HepG2 (cell line): ENCODE results near the gene DAB2IP. TPM values are rescaled to one million over a fixed set of nuclear protein-coding genes. Genes with fewer than 3 reads are reported as not detected.

Source experiments
- ATAC-seq: fragments of 200-7000 bp; cut with Tn5 transposase; 3 replicates; pipeline ENCODE4 v1.9.1; 2020; ENCODE audit warnings: mild to moderate bottlenecking, moderate library complexity
- BruUV-seq: library from RNA; stranded (reverse); fragments of 400-500 nt; replicated peaks from 2 replicates; lab custom pipeline; 2021; lab: Mats Ljungman, UMichigan
- CTCF ChIA-PET: fragments of 300-600 bp; formaldehyde crosslinking; extraction: SDS; loops from one replicate; lab custom pipeline; 2021; ENCODE audit warnings: low total read pairs, inconsistent platforms, low intra/inter-chr PET ratio; lab: Yijun Ruan, JAX
- POLR2A ChIA-PET: fragments of 350-600 bp; sonication (Branson Sonifier 250); formaldehyde crosslinking; loops from one replicate; lab custom pipeline; 2020; ENCODE audit warnings: antibody characterized with exemption, inconsistent platforms; lab: Yijun Ruan, JAX
- DNase-seq: peaks from one replicate; pipeline ENCODE4 v3.0.0-alpha.2; 2015; ENCODE audit warnings: low spot score
- FAIRE-seq: peaks from 3 replicates; lab custom pipeline; 2011; peaks lifted over from hg19 to GRCh38; lab: Jason Lieb, UNC
- H2AFZ ChIP-seq: one replicate; pipeline ENCODE4 v1.6.1; 2011; ENCODE audit warnings: low read length, inconsistent platforms
- H3K27ac ChIP-seq: fragments of 300-600 bp; 3 replicates; pipeline ENCODE4 v1.8.0; 2011; ENCODE audit warnings: mixed run types, mild to moderate bottlenecking, mixed read lengths, low read length, inconsistent platforms; ENCODE audit not compliant: insufficient read depth; ENCODE audit errors: extremely low read length
- H3K27me3 ChIP-seq, 2 experiments: fragments of 200-600 bp in 1 of 2; 2 replicates in 1 of 2; 3 replicates in 1 of 2; pipeline versions ENCODE4 v1.6.0 to v1.8.0; 2011; ENCODE audit warnings: low read length in 2 of 2, mild to moderate bottlenecking in 2 of 2, moderate library complexity in 2 of 2, inconsistent platforms in 1 of 2; ENCODE audit not compliant: insufficient read depth in 2 of 2, control insufficient read depth in 1 of 2
- H3K36me3 ChIP-seq, 2 experiments: fragments of 200-600 bp in 1 of 2; replicated peaks in 1 of 2; 2 replicates in 1 of 2; 3 replicates in 1 of 2; pipeline versions ENCODE4 v1.5.1 to v1.8.0; 2011; ENCODE audit warnings: low read length in 2 of 2, inconsistent platforms in 1 of 2; ENCODE audit not compliant: insufficient read depth in 2 of 2, control insufficient read depth in 1 of 2
- H3K4me1 ChIP-seq: 2 replicates; pipeline ENCODE4 v1.5.1; 2012; ENCODE audit warnings: low read length, inconsistent platforms; ENCODE audit not compliant: insufficient read depth
- H3K4me2 ChIP-seq: 2 replicates; pipeline ENCODE4 v1.6.0; 2011; ENCODE audit warnings: low read depth, low read length, inconsistent platforms
- H3K4me3 ChIP-seq, 3 experiments: fragments of 200-600 bp in 1 of 3; sonication (generic), shearing (Covaris generic) in 1 of 3; replicated peaks in 1 of 3; 2 replicates each; pipeline ENCODE4 v1.5.1; 2011 to 2016; ENCODE audit warnings: low read length in 3 of 3, inconsistent platforms in 2 of 3, low read depth in 2 of 3, mild to moderate bottlenecking in 2 of 3, control low read depth in 1 of 3, mixed read lengths in 1 of 3; ENCODE audit not compliant: insufficient read depth in 1 of 3
- H3K79me2 ChIP-seq: one replicate; pipeline ENCODE4 v1.6.1; 2011; ENCODE audit warnings: low read length, inconsistent platforms; ENCODE audit not compliant: insufficient read depth
- H3K9ac ChIP-seq: 2 replicates; pipeline ENCODE4 v1.6.0; 2011; ENCODE audit warnings: mild to moderate bottlenecking, low read depth, low read length, inconsistent platforms; ENCODE audit not compliant: insufficient read depth
- H3K9me3 ChIP-seq: 2 replicates; pipeline ENCODE4 v1.5.1; 2012; ENCODE audit warnings: mild to moderate bottlenecking, low read length
- H4K20me1 ChIP-seq: 2 replicates; pipeline ENCODE4 v1.6.0; 2011; ENCODE audit warnings: inconsistent platforms, mild to moderate bottlenecking, low read length, moderate library complexity; ENCODE audit not compliant: insufficient read depth
- MAFK ChIP-seq, 2 experiments: IDR thresholded peaks in 1 of 2; conservative IDR thresholded peaks in 1 of 2; 2 replicates each; pipeline ENCODE4 v1.6.1; 2011; ENCODE audit warnings: improper control_type of control experiment in 2 of 2, low read length in 2 of 2
- RBM22 ChIP-seq: fragments of 200-400 bp; formaldehyde crosslinking; optimal IDR thresholded peaks from 2 replicates; pipeline ENCODE3; 2017; ENCODE audit warnings: mild to moderate bottlenecking, low read length, moderate library complexity
- ZNF234 ChIP-seq: sonication (generic); formaldehyde crosslinking; conservative IDR thresholded peaks from 2 replicates; pipeline ENCODE4 v1.5.1; 2020; ENCODE audit warnings: mild to moderate bottlenecking, missing genetic modification reagents
- WGBS: methylation state at CpG from one replicate; pipeline ENCODE4 v1.1.6; 2017; ENCODE audit warnings: low lambda C conversion rate; 5-methylcytosine and 5-hydroxymethylcytosine counted together
- in situ Hi-C: cut with HindIII; loops from 2 replicates; pipeline ENCODE4 v1.10.0; 2017; ENCODE audit warnings: low pct_unique_long_range_greater_than_20kb; ENCODE audit not compliant: extremely low pct_ligation_motif_present
- intact Hi-C: fragments of 100-400 bp; cut with micrococcal nuclease; formaldehyde crosslinking; loops from one replicate; pipeline ENCODE4 v1.10.0; 2022; ENCODE audit not compliant: unreplicated experiment
- polyA plus RNA-seq, 8 experiments: library from polyadenylated mRNA; depleted of rRNA in 3 of 8; stranded (reverse) in 7 of 8; unstranded in 1 of 8; fragments of >200 nt; fragmentation: Illumina TruSeq in 4 of 8; extraction: Trizol in 4 of 8; gene quantifications; 2 replicates each; pipeline versions ENCODE4 v1.2.1 to v1.2.3, GENCODE V29; 2011 to 2016; ENCODE audit warnings: low read depth in 4 of 8, missing spikeins in 1 of 8, mixed read lengths in 1 of 8; ENCODE audit not compliant: insufficient read depth in 1 of 8
- total RNA-seq, 5 experiments: library from RNA; depleted of rRNA; stranded (reverse); fragments of >200 nt; fragmentation: Illumina TruSeq; extraction: Trizol; gene quantifications; 2 replicates each; pipeline ENCODE4 v1.2.3, GENCODE V29; 2016; ENCODE audit warnings: low read depth in 1 of 5
- TF ChIP-seq, protein P1 (sequence below): sonication (generic); formaldehyde crosslinking; IDR thresholded peaks from 2 replicates; pipeline ENCODE4 v1.4.0; 2020; ENCODE audit warnings: low read depth, mild to moderate bottlenecking, missing genetic modification reagents

Gene DAB2IP
- total and polyA plus RNA-seq, 2 of the 13 experiments (the other 11 are each of a cell fraction or from before 2014, with no cell fraction given) = 25.3 to 37.9 TPM

DNA sequence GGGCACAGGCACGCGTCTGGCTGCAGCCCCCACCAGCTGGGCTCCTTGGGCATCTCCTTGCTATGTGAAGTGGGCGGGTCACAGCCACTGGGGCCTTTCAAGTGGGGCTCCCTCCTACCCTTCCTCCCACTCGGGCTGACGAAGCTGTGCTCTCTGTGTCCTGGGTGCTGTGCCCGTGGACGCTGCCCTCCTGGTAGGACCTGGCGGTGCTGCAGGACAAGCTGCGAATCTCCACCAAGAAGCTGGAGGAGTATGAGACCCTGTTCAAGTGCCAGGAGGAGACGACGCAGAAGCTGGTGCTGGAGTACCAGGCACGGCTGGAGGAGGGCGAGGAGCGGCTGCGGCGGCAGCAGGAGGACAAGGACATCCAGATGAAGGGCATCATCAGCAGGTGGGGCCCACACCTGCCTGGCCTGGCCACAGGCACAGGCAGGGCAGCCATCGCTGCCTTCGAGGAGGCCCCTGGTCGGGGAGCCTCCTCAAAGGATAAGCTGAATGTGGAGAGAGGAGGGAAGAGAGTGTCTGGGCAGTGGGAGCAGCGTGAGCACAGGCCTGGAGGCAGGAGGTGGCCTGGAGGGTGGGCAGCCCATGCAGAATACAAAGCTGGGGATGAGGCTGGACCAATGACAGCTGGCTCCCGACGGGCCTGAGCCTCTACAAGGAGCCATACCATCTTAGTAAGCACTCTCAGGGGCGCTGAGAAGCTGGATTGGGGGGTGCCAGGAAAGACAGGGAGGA lies 124.7 kb downstream of the DAB2IP start:
- Histone ChIP-seq H2AFZ (no peak overlapping the region), H3K9ac (no peak overlapping the region), H3K27ac (no peak overlapping the region), H3K36me3 (peaks cover 37 to 89% of the 10 kb centered on the region in 2 experiments), H3K4me2 (no peak overlapping the region), H4K20me1 (no peaks in the 10 kb centered on the region), H3K4me3 (no peak overlapping the region), H3K27me3 (no peaks in the 10 kb centered on the region), H3K79me2 (no peaks in the 10 kb centered on the region), H3K4me1 (no peaks in the 10 kb centered on the region), H3K9me3 (no peaks in the 10 kb centered on the region)
- CTCF ChIA-PET = no interaction called here
- no peak for TF ChIP-seq ZNF234 (CRISPR knock-in tag)
- peak; percentile 7 for TF ChIP-seq RBM22
- in situ Hi-C loops = no loop called here
- ATAC-seq (no peak), FAIRE-seq (no peak), DNase-seq (no peak)
- intact Hi-C loops = no loop called here
- POLR2A ChIA-PET = no interaction called here
- over 99% methylated on average over 17 of the region's 23 CpGs for WGBS
- BruUV-seq = no TSS peak

DNA sequence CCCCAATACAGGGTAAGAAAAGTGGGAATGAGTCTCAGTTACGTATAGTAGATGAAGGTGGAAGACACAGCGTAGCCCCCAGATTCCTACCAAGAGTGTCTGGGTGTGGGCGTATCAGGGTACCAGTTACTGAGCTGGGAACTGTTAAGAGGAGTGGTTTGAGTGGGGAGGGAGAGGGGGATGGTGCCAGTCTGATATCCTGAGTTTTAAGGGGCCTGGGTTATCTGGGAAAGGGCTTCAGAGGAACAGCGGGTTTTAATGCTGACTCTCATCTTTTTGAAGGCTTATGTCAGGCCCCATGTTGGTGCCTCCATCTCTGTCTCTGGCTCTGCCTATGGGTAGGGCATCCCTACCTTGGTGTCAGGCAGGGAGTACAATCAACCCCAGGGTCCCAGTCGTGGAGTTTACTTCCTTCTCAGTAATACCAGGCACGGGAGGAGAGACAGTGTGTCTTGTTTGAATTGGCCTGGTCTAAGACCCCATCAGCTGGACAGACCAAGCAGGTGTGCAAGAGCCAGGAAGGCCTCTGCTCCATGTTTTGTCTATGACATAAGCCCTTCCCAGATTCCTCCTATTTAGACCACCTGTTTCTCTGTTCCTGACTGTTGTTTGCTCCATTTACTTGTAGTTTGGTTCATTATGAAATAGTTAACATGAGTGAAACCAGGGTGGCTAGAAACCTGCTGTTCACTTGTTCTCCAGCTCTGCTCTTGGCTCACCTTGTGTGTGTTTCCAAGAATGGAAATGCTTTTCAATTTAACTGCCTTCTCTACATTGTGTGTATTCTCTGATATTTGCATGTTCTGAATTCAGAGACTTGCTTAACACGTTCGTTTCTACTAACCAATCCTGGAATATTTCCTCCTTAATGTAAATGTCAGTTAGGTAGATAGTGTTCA lies 125.6 kb downstream of the DAB2IP start:
- no peak overlapping the region for H3K4me3 ChIP-seq
- H3K27ac ChIP-seq = no peak overlapping the region
- BruUV-seq = no TSS peak
- no peaks in the 10 kb centered on the region for H4K20me1 ChIP-seq
- intact Hi-C loops = no loop called here
- H2AFZ ChIP-seq = no peak overlapping the region
- peaks cover 43 to 90% of the 10 kb centered on the region in 2 experiments for H3K36me3 ChIP-seq
- no peaks in the 10 kb centered on the region for H3K9me3 ChIP-seq
- no peaks in the 10 kb centered on the region for H3K4me1 ChIP-seq
- DNase-seq (no peak), ATAC-seq (no peak)
- TF ChIP-seq MAFK (conservative IDR thresholded peaks at IDR 0.05 in 1 of 2, IDR thresholded peaks at IDR 0.05 in 1 of 2; ENCODE audit: low read length in 2 of 2) = peak; percentile 58 to 60; a peak in 3 of 4 replicates
- TF ChIP-seq, protein P1, sequence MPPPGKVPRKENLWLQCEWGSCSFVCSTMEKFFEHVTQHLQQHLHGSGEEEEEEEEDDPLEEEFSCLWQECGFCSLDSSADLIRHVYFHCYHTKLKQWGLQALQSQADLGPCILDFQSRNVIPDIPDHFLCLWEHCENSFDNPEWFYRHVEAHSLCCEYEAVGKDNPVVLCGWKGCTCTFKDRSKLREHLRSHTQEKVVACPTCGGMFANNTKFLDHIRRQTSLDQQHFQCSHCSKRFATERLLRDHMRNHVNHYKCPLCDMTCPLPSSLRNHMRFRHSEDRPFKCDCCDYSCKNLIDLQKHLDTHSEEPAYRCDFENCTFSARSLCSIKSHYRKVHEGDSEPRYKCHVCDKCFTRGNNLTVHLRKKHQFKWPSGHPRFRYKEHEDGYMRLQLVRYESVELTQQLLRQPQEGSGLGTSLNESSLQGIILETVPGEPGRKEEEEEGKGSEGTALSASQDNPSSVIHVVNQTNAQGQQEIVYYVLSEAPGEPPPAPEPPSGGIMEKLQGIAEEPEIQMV = no peak
- TF ChIP-seq, all 625 proteins: peak for 1
- CTCF ChIA-PET = no interaction called here
- no peak for FAIRE-seq
- no peak overlapping the region for H3K9ac ChIP-seq
- no peak overlapping the region for H3K4me2 ChIP-seq
- no peaks in the 10 kb centered on the region for H3K79me2 ChIP-seq
- in situ Hi-C loops = no loop called here
- WGBS = 94% methylated on average over 7 of the region's 8 CpGs
- POLR2A ChIA-PET = no interaction called here
- H3K27me3 ChIP-seq = no peaks in the 10 kb centered on the region
